ENCODE measurements around the gene RALB. TPM values are rescaled to one million over a fixed set of nuclear protein-coding genes. Genes with fewer than 3 reads are reported as not detected.

RALB gene
- total RNA-seq, 2 experiments from 2014 or later, result 52.5 to 52.9 TPM

GRCh38 chr2:120236316-120236715 is 16.3 kb upstream of the RALB start:
- no peaks in the 10 kb centered on the region for H3K9me3 Mint-ChIP-seq
- intact Hi-C loops (cut with micrococcal nuclease), result no loop called here
- POLR2A ChIA-PET, result interaction anchor here (1.3 kb wide), 1 partner anchor 16 kb away, joined by 4 read pairs; the partner anchor contains the start of gene RALB
- H3K4me3 Mint-ChIP-seq, result no peak overlapping the region
- no peak overlapping the region for H3K27ac Mint-ChIP-seq
- no peaks in the 10 kb centered on the region for H3K36me3 Mint-ChIP-seq
- no peak for DNase-seq
- no peaks in the 10 kb centered on the region for H3K27me3 Mint-ChIP-seq
- H3K4me1 Mint-ChIP-seq (ENCODE audit: low read depth), result peaks cover 7% of the 10 kb centered on the region
- CTCF ChIA-PET, result interaction anchor here (1.0 kb wide), 1 partner anchor 15 kb away, joined by 3 read pairs; no protein-coding TSS in a partner anchor

GRCh38 chr2:120236791-120237190 is 15.9 kb upstream of the RALB start:
- H3K4me1 Mint-ChIP-seq (ENCODE audit: low read depth), result peaks cover 7% of the 10 kb centered on the region
- H3K27me3 Mint-ChIP-seq, result no peaks in the 10 kb centered on the region
- DNase-seq, result no peak
- ChIA-PET POLR2A (interaction anchor here (1.3 kb wide), 1 partner anchor 16 kb away, joined by 4 read pairs; the partner anchor contains the start of gene RALB), CTCF (interaction anchor here (1.0 kb wide), 1 partner anchor 15 kb away, joined by 3 read pairs; no protein-coding TSS in a partner anchor)
- H3K9me3 Mint-ChIP-seq, result no peaks in the 10 kb centered on the region
- H3K4me3 Mint-ChIP-seq, result no peak overlapping the region
- intact Hi-C loops (cut with micrococcal nuclease), result no loop called here
- no peaks in the 10 kb centered on the region for H3K36me3 Mint-ChIP-seq
- no peak overlapping the region for H3K27ac Mint-ChIP-seq

- H3K9me3 Mint-ChIP-seq, result no peaks in the 10 kb centered on the region
- H3K27me3 Mint-ChIP-seq, result no peaks in the 10 kb centered on the region
- POLR2A ChIA-PET, result no interaction called here
- CTCF ChIA-PET, result no interaction called here
- no peak overlapping the region for H3K4me3 Mint-ChIP-seq
- peaks cover 7% of the 10 kb centered on the region for H3K4me1 Mint-ChIP-seq (ENCODE audit: low read depth)
- no peak overlapping the region for H3K27ac Mint-ChIP-seq
- no peaks in the 10 kb centered on the region for H3K36me3 Mint-ChIP-seq
- DNase-seq, result no peak
- intact Hi-C loops (cut with micrococcal nuclease), result no loop called here
Observed at GRCh38 chr2:120237491-120237902, 15.2 kb upstream of the RALB start.

GRCh38 chr2:120238728-120239487 is 13.7 kb upstream of the RALB start:
- ChIA-PET POLR2A (no interaction called here), CTCF (interaction anchor here (1.3 to 1.4 kb wide), 2 partner anchors 14 to 74 kb away, joined by 4 to 5 read pairs; partner anchors contain the start of gene RALB)
- intact Hi-C loops (cut with micrococcal nuclease), result no loop called here
- H3K27me3 Mint-ChIP-seq, result no peaks in the 10 kb centered on the region
- H3K36me3 Mint-ChIP-seq, result no peaks in the 10 kb centered on the region
- peaks cover 3% of the 10 kb centered on the region for H3K9me3 Mint-ChIP-seq
- no peak overlapping the region for H3K27ac Mint-ChIP-seq
- H3K4me1 Mint-ChIP-seq (ENCODE audit: low read depth), result no peaks in the 10 kb centered on the region
- DNase-seq, result no peak
- no peak overlapping the region for H3K4me3 Mint-ChIP-seq

- Mint-ChIP-seq H3K4me3 (no peak overlapping the region), H3K9me3 (peaks cover 8% of the 10 kb centered on the region), H3K4me1 (ENCODE audit: low read depth) (no peaks in the 10 kb centered on the region), H3K27me3 (no peaks in the 10 kb centered on the region), H3K36me3 (no peaks in the 10 kb centered on the region), H3K27ac (no peak overlapping the region)
- ChIA-PET CTCF (interaction anchor here (1.3 to 1.4 kb wide), 2 partner anchors 13 to 73 kb away, joined by 4 to 5 read pairs; partner anchors contain the start of gene RALB), POLR2A (interaction anchor here (0.9 kb wide), 1 partner anchor 16 kb away, joined by 3 read pairs; no protein-coding TSS in a partner anchor)
- intact Hi-C loops (cut with micrococcal nuclease), result no loop called here
- peak; percentile 56 for DNase-seq
Observed at GRCh38 chr2:120239488-120240287, 13.0 kb upstream of the RALB start.

- intact Hi-C loops (cut with micrococcal nuclease), result no loop called here
- ChIA-PET POLR2A (interaction anchor here (0.9 kb wide), 1 partner anchor 15 kb away, joined by 3 read pairs; no protein-coding TSS in a partner anchor), CTCF (no interaction called here)
- H3K27me3 Mint-ChIP-seq, result no peaks in the 10 kb centered on the region
- no peak overlapping the region for H3K4me3 Mint-ChIP-seq
- H3K9me3 Mint-ChIP-seq, result peaks cover 8% of the 10 kb centered on the region
- H3K27ac Mint-ChIP-seq, result no peak overlapping the region
- no peak for DNase-seq
- H3K36me3 Mint-ChIP-seq, result no peaks in the 10 kb centered on the region
- no peaks in the 10 kb centered on the region for H3K4me1 Mint-ChIP-seq (ENCODE audit: low read depth)
Observed at GRCh38 chr2:120240901-120241429, 11.7 kb upstream of the RALB start.

- intact Hi-C loops (cut with micrococcal nuclease), result no loop called here
- DNase-seq, result no peak
- POLR2A ChIA-PET, result no interaction called here
- peaks cover 8% of the 10 kb centered on the region for H3K9me3 Mint-ChIP-seq
- H3K4me3 Mint-ChIP-seq, result no peak overlapping the region
- no peaks in the 10 kb centered on the region for H3K4me1 Mint-ChIP-seq (ENCODE audit: low read depth)
- H3K27ac Mint-ChIP-seq, result no peak overlapping the region
- CTCF ChIA-PET, result no interaction called here
- H3K27me3 Mint-ChIP-seq, result no peaks in the 10 kb centered on the region
- H3K36me3 Mint-ChIP-seq, result no peaks in the 10 kb centered on the region
Observed at GRCh38 chr2:120241684-120242083, 11.0 kb upstream of the RALB start.

- Mint-ChIP-seq H3K4me3 (no peak overlapping the region), H3K27ac (no peak overlapping the region), H3K9me3 (peaks cover 8% of the 10 kb centered on the region), H3K27me3 (peaks cover 4% of the 10 kb centered on the region), H3K36me3 (no peaks in the 10 kb centered on the region), H3K4me1 (ENCODE audit: low read depth) (no peaks in the 10 kb centered on the region)
- DNase-seq, result no peak
- intact Hi-C loops (cut with micrococcal nuclease), result no loop called here
- CTCF ChIA-PET, result no interaction called here
- POLR2A ChIA-PET, result interaction anchor here (1.1 kb wide), 1 partner anchor 11 kb away, joined by 4 read pairs; no protein-coding TSS in a partner anchor
Observed at GRCh38 chr2:120243211-120243610, 9.4 kb upstream of the RALB start.

- CTCF ChIA-PET, result no interaction called here
- H3K9me3 Mint-ChIP-seq, result peaks cover 8% of the 10 kb centered on the region
- H3K27ac Mint-ChIP-seq, result no peak overlapping the region
- POLR2A ChIA-PET, result interaction anchor here (1.1 kb wide), 1 partner anchor 12 kb away, joined by 4 read pairs; no protein-coding TSS in a partner anchor
- H3K4me3 Mint-ChIP-seq, result no peak overlapping the region
- H3K4me1 Mint-ChIP-seq (ENCODE audit: low read depth), result no peaks in the 10 kb centered on the region
- peaks cover 7% of the 10 kb centered on the region for H3K27me3 Mint-ChIP-seq
- intact Hi-C loops (cut with micrococcal nuclease), result no loop called here
- DNase-seq, result no peak
- no peaks in the 10 kb centered on the region for H3K36me3 Mint-ChIP-seq
Observed at GRCh38 chr2:120243875-120244553, 8.6 kb upstream of the RALB start.

- DNase-seq, result no peak
- no peak overlapping the region for H3K27ac Mint-ChIP-seq
- ChIA-PET CTCF (no interaction called here), POLR2A (no interaction called here)
- H3K27me3 Mint-ChIP-seq, result peaks cover 7% of the 10 kb centered on the region
- H3K4me1 Mint-ChIP-seq (ENCODE audit: low read depth), result no peaks in the 10 kb centered on the region
- intact Hi-C loops (cut with micrococcal nuclease), result no loop called here
- H3K4me3 Mint-ChIP-seq, result no peak overlapping the region
- H3K9me3 Mint-ChIP-seq, result peaks cover 8% of the 10 kb centered on the region
- no peaks in the 10 kb centered on the region for H3K36me3 Mint-ChIP-seq
Observed at GRCh38 chr2:120244656-120245519, 7.8 kb upstream of the RALB start.

Measured in activated CD4-positive, alpha-beta memory T cell treated with anti-CD3 and anti-CD28 coated beads for 36 hours (primary cell).